GM23338 (cell line): Measurements from ENCODE around the gene MCHR2. TPM values are rescaled to one million over a fixed set of nuclear protein-coding genes. Genes with fewer than 3 reads are reported as not detected.
"Not testable (repeated sequence)": the region's sequence is repeated elsewhere in the genome, so short reads cannot be mapped to it uniquely, and the experiment has no call there.

ENCODE experiments used
- ATAC-seq: fragments of 200-7000 bp; cut with Tn5 transposase; 3 replicates; pipeline ENCODE4 v1.9.1; 2020
- DNase-seq: peaks from one replicate; pipeline ENCODE4 v3.0.0-alpha.2; 2015; ENCODE audit warnings: low spot score
- H2AFZ ChIP-seq: fragments of 200-600 bp; sonication (generic); 2 replicates; pipeline ENCODE4 v1.8.0; 2016; ENCODE audit warnings: antibody characterized with exemption, mild to moderate bottlenecking, moderate library complexity
- H3F3A ChIP-seq: fragments of 200-600 bp; sonication (generic); replicated peaks from 2 replicates; pipeline ENCODE4 v1.8.0; 2017; ENCODE audit warnings: antibody characterized with exemption, mixed run types, low read depth
- H3K27ac ChIP-seq: fragments of 200-600 bp; sonication (generic); 2 replicates; pipeline ENCODE4 v1.6.1; 2016; ENCODE audit warnings: low read depth
- H3K27me3 ChIP-seq: fragments of 200-600 bp; sonication (generic); 2 replicates; pipeline ENCODE4 v1.8.0; 2016; ENCODE audit warnings: mild to moderate bottlenecking, mixed run types, moderate library complexity; ENCODE audit not compliant: insufficient read depth
- H3K36me3 ChIP-seq: fragments of 200-600 bp; sonication (generic); 2 replicates; pipeline ENCODE4 v1.8.0; 2016; ENCODE audit warnings: mild to moderate bottlenecking; ENCODE audit not compliant: insufficient read depth
- H3K4me1 ChIP-seq: fragments of 200-600 bp; sonication (generic); 2 replicates; pipeline ENCODE4 v1.8.0; 2016; ENCODE audit warnings: mild to moderate bottlenecking, moderate library complexity; ENCODE audit not compliant: insufficient read depth
- H3K4me2 ChIP-seq: fragments of 200-600 bp; sonication (generic); 2 replicates; pipeline ENCODE4 v1.7.1; 2017; ENCODE audit warnings: mixed run types
- H3K4me3 ChIP-seq: fragments of 200-600 bp; sonication (generic); 2 replicates; pipeline ENCODE4 v1.6.1; 2016; ENCODE audit warnings: mixed run types
- H3K79me2 ChIP-seq: fragments of 200-600 bp; sonication (generic); replicated peaks from 2 replicates; pipeline ENCODE4 v1.8.0; 2017; ENCODE audit warnings: mild to moderate bottlenecking; ENCODE audit not compliant: insufficient read depth
- H3K9me2 ChIP-seq: fragments of 200-600 bp; sonication (generic); 2 replicates; pipeline ENCODE4 v1.8.0; 2017; ENCODE audit not compliant: insufficient read depth
- H4K20me1 ChIP-seq: fragments of 200-600 bp; sonication (generic); replicated peaks from 2 replicates; pipeline ENCODE4 v1.8.0; 2017; ENCODE audit warnings: mild to moderate bottlenecking; ENCODE audit not compliant: insufficient read depth
- H3K27ac Mint-ChIP-seq: 2 replicates; pipeline ENCODE4 v1.8.0; 2020; ENCODE audit warnings: inconsistent platforms, mild to moderate bottlenecking, moderate library complexity, mixed read lengths
- H3K27me3 Mint-ChIP-seq: 3 replicates; pipeline ENCODE4 v1.8.0; 2022; ENCODE audit warnings: low read depth, mild to moderate bottlenecking, moderate library complexity, mixed read lengths, inconsistent platforms; ENCODE audit not compliant: insufficient read depth, poor library complexity
- H3K36me3 Mint-ChIP-seq: 3 replicates; pipeline ENCODE4 v1.8.0; 2021; ENCODE audit warnings: low read depth, mild to moderate bottlenecking, inconsistent platforms, moderate library complexity, mixed read lengths
- H3K4me1 Mint-ChIP-seq: 3 replicates; pipeline ENCODE4 v1.8.0; 2020; ENCODE audit warnings: mild to moderate bottlenecking, inconsistent platforms, mixed read lengths
- H3K4me3 Mint-ChIP-seq: 3 replicates; pipeline ENCODE4 v1.8.0; 2021; ENCODE audit warnings: moderate library complexity, mild to moderate bottlenecking, inconsistent platforms, mixed read lengths
- H3K9me3 Mint-ChIP-seq: 3 replicates; pipeline ENCODE4 v1.8.0; 2020; ENCODE audit warnings: moderate library complexity, mild to moderate bottlenecking, inconsistent platforms, mixed read lengths
- CREB1 ChIP-seq: fragments of 250-450 bp; sonication (Bioruptor Pico); IDR thresholded peaks from 2 replicates; pipeline ENCODE4 v1.5.0; 2020; ENCODE audit warnings: low read depth, mild to moderate bottlenecking, moderate library complexity
- EZH2 ChIP-seq: fragments of 200-600 bp; sonication (generic); IDR thresholded peaks from one replicate; pipeline ENCODE4 v1.8.0; 2017; ENCODE audit warnings: antibody characterized with exemption, mild to moderate bottlenecking, low read depth; ENCODE audit not compliant: unreplicated experiment
- NANOG ChIP-seq: IDR thresholded peaks from 2 replicates; pipeline ENCODE4 v1.6.1; 2016; ENCODE audit warnings: antibody characterized with exemption, borderline replicate concordance
- REST ChIP-seq: IDR thresholded peaks from one replicate; pipeline ENCODE4 v1.6.1; 2018; ENCODE audit warnings: antibody characterized with exemption; ENCODE audit not compliant: unreplicated experiment
- long read RNA-seq: library from polyadenylated mRNA; unstranded; transcript quantifications from one replicate; pipeline ENCODE4 v2.0.0, GENCODE V29; 2020; ENCODE audit not compliant: unreplicated experiment
- polyA plus RNA-seq: library from polyadenylated mRNA; unstranded; fragments of >200 nt; fragmentation: Nextera tagmentation; extraction: Ambion mirVana; gene quantifications from 2 replicates; pipeline ENCODE4 v1.2.1, GENCODE V29; 2016
- total RNA-seq: library from RNA; depleted of rRNA; stranded (reverse); fragments of >200 nt; shearing (Covaris generic); gene quantifications from 2 replicates; pipeline ENCODE4 v1.2.3, GENCODE V29; 2014; rRNA removed
- TF ChIP-seq, protein P1 (sequence below): IDR thresholded peaks from 2 replicates; pipeline ENCODE4 v1.6.1; 2016; ENCODE audit warnings: antibody characterized with exemption

The MCHR2 gene, protein sequence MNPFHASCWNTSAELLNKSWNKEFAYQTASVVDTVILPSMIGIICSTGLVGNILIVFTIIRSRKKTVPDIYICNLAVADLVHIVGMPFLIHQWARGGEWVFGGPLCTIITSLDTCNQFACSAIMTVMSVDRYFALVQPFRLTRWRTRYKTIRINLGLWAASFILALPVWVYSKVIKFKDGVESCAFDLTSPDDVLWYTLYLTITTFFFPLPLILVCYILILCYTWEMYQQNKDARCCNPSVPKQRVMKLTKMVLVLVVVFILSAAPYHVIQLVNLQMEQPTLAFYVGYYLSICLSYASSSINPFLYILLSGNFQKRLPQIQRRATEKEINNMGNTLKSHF
- total RNA-seq (not detected in 2 replicates), polyA plus RNA-seq (not detected in 2 replicates)
- long read RNA-seq: 0 reads

DNA sequence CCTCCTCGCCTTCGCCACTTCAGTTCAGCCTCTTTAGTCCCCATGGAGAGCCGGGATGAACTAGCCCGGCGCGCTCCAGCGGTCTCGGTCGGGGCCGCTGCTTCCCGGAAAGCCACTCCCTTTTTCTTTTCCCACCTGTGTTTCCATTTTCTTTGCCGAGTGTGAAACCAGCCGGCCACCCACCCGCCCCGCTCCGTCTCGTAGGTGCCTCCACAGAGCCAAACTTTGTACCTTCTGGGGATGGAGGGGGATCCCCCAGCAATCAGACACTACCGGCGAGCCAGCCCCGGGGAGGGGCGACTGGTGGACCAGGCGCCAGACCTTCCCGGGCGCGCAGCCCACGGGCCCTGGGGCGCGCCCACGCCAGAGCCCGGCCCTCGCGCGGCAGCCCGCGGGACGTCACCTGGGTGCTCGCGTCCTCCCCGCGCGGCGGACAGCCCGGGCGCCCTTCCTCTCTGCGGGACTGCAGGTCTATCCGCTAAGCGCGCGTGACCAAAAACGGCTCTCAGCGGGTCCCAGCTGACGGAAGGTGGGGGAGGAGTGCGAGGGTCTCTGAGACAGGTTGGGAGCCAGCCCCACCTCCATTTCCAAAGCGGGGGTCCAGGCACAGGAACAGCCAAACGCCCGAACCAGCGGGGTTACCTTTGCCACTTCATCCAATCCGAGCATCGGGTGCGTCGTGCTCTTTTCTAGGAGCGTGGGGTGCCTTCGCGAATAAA is at the start of gene MCHR2:
Gene MCHR2, minus strand, starts transcription at position 691 of the 719 bp plus-strand sequence. CDS start 38,076 bp downstream, outside the sequence.
- H3K27ac ChIP-seq: no peak within 1 kb of the TSS

DNA sequence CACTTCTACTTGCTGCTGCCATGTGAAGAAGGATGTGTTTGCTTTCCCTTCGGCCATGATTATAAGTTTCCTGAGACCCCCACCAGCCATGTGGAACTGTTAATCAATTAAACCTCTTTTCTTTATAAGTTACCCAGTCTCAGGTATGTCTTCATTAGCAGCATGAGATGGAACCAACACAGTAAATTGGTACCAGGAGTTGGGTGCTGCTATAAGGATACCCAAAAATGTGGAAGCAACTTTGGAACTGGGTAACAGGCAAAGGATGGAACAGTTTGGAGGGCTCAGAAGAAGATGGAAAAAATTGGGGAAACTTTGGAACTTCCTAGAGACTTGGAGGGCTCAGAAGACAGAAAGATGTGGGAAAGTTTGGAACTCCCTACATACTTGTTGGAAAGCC is 44.5 kb upstream of the MCHR2 start:
- H3K4me1 ChIP-seq, H3K36me3 ChIP-seq, H3K27me3 Mint-ChIP-seq, H3K9me2 ChIP-seq, H3K4me3 Mint-ChIP-seq, H4K20me1 ChIP-seq, H3K4me2 ChIP-seq, H3F3A ChIP-seq, DNase-seq, H3K36me3 Mint-ChIP-seq, H3K27me3 ChIP-seq, H3K79me2 ChIP-seq, ATAC-seq, H3K4me3 ChIP-seq, H3K27ac Mint-ChIP-seq, H3K4me1 Mint-ChIP-seq, H2AFZ ChIP-seq, H3K27ac ChIP-seq: not testable (repeated sequence)
- peaks cover 12% of the 10 kb centered on the region; the same call in 2 of the 3 replicates for H3K9me3 Mint-ChIP-seq

More for the DNA sequence above, at the start of gene MCHR2:
- Mint-ChIP-seq H3K9me3 (no peaks in the 10 kb centered on the region), H3K27ac (no peak within 1 kb of the TSS), H3K4me1 (peaks cover 5% of the 10 kb centered on the region; the same call in 2 of the 3 replicates), H3K27me3 (peaks cover 19% of the 10 kb centered on the region), H3K4me3 (peak within 1 kb of the TSS; percentile 90), H3K36me3 (no peaks in the 10 kb centered on the region)
- peak; percentile 93 for ATAC-seq
- Histone ChIP-seq H3K27me3 (peaks cover 47% of the 10 kb centered on the region), H3K79me2 (no peaks in the 10 kb centered on the region), H3K4me3 (peak within 1 kb of the TSS; percentile 79), H3K4me2 (peak within 1 kb of the TSS; percentile 93), H3F3A (no peaks in the 10 kb centered on the region), H3K9me2 (no peaks in the 10 kb centered on the region), H2AFZ (peak within 1 kb of the TSS; percentile 97), H3K4me1 (peaks cover 9% of the 10 kb centered on the region; the same call in 1 of the 2 replicates), H4K20me1 (no peaks in the 10 kb centered on the region), H3K36me3 (no peaks in the 10 kb centered on the region)
- TF ChIP-seq NANOG: no peak
- TF ChIP-seq REST: no peak
- TF ChIP-seq, protein P1, sequence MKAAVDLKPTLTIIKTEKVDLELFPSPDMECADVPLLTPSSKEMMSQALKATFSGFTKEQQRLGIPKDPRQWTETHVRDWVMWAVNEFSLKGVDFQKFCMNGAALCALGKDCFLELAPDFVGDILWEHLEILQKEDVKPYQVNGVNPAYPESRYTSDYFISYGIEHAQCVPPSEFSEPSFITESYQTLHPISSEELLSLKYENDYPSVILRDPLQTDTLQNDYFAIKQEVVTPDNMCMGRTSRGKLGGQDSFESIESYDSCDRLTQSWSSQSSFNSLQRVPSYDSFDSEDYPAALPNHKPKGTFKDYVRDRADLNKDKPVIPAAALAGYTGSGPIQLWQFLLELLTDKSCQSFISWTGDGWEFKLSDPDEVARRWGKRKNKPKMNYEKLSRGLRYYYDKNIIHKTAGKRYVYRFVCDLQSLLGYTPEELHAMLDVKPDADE: no peak
- TF ChIP-seq CREB1: no peak
- TF ChIP-seq EZH2: no peak
- DNase-seq: peak; percentile 71
